Upper lobe of left lung (tissue), 4 donors: Measurements from ENCODE around the gene SHE.
A peak's percentile ranks its signal among the peaks of the same experiment; 100 is the strongest.

Experiments
- CTCF ChIP-seq, 6 experiments: fragments of 450-650 bp in 4 of 6; fragments of 200-600 bp in 2 of 6; sonication (generic) in 2 of 6; IDR thresholded peaks; one replicate each; pipeline ENCODE4 v1.5.1; 2016 to 2019; ENCODE audit warnings: antibody characterized with exemption in 6 of 6
- POLR2AphosphoS5 ChIP-seq, 2 donors: sonication (generic); formaldehyde crosslinking; IDR thresholded peaks; one replicate each; pipeline ENCODE4 v1.5.1; 2017; ENCODE audit warnings: antibody characterized with exemption in 2 of 2

- TF ChIP-seq CTCF (IDR thresholded peaks at IDR 0.05) (no peak), POLR2AphosphoS5 (IDR thresholded peaks at IDR 0.05) (peak; percentile 34 to 74)
Observed at GRCh38 chr1:154463512-154463990, 38.7 kb downstream of the SHE start.
